ENCODE data around the gene IL31RA. TPM values are rescaled to one million over a fixed set of nuclear protein-coding genes. Genes with fewer than 3 reads are reported as not detected.

IL31RA gene
- total and polyA plus RNA-seq, 10 of the 15 experiments (the other 5 are each of a cell fraction or from before 2014, with no cell fraction given): 0.03 to 0.31 (median 0.11) TPM; not detected in 2

DNA sequence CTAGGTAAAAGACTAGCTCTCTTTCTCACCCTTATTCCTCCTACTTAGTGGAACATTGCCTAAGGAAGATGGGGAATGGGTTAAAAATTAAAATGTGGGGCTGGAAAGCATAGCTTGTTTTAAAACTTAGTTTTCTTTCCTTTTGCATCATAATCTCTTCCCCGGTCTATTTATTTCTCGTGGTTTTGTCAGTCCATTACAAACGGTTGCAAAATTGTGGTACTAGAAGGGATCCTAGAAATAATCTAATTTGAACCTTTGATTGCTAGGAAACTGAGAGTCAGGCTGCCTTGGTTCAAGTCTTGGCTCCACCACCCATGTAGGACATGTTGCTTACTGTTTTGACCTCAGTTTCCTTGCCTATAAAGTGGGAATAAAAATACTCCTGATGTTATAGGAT lies 1.3 kb downstream of the IL31RA start:
- H3K9me3 ChIP-seq (replicated peaks; ENCODE audit: control insufficient read depth, insufficient read depth, low read length): no peaks in the 10 kb centered on the region
- 43% methylated on average over 3 of the region's 3 CpGs for WGBS (ENCODE audit: insufficient coverage, insufficient replicate concordance, low lambda C conversion rate, missing lambda C conversion rate)
- H3K27me3 ChIP-seq (replicated peaks in 1 of 2; ENCODE audit: control insufficient read depth in 2 of 2, insufficient read depth in 2 of 2, low read length in 1 of 2): no peaks in the 10 kb centered on the region
- BruUV-seq (replicated peaks): no TSS peak
- no peak overlapping the region for H2AFZ ChIP-seq (ENCODE audit: control insufficient read depth, low read depth, low read length)
- H4K20me1 ChIP-seq (ENCODE audit: control insufficient read depth, insufficient read depth): no peaks in the 10 kb centered on the region
- no peak overlapping the region for H3K4me3 ChIP-seq
- H3K27ac ChIP-seq (ENCODE audit: control insufficient read depth, insufficient read depth): no peak overlapping the region
- no peak overlapping the region for H3K9ac ChIP-seq (ENCODE audit: control insufficient read depth, insufficient read depth, low read length)
- CTCF ChIA-PET: interaction anchor here (1.3 kb wide), 1 partner anchor 25 kb away, joined by 3 read pairs; no protein-coding TSS in a partner anchor
- no peak overlapping the region for H3K4me2 ChIP-seq (ENCODE audit: control insufficient read depth, insufficient read depth)
- SMC1A ChIA-PET (ENCODE audit: uncharacterized antibody, unreplicated experiment): interaction anchor here (0.7 to 2.0 kb wide), 9 partner anchors 9 to 364 kb away, joined by 3 to 7 read pairs (median 3); no protein-coding TSS in a partner anchor
- no peaks in the 10 kb centered on the region for H3K79me2 ChIP-seq (ENCODE audit: control insufficient read depth, insufficient read depth, low read length)
- in situ Hi-C loops (cut with MboI): no loop called here
- no peaks in the 10 kb centered on the region for H3K4me1 ChIP-seq (ENCODE audit: control insufficient read depth, insufficient read depth, low read length)
- DNase-seq (ENCODE audit: low read depth, low spot score): no peak
- intact Hi-C loops (cut with micrococcal nuclease; ENCODE audit: unreplicated experiment): no loop called here
- RAD21 ChIA-PET (ENCODE audit: unreplicated experiment): no interaction called here
- POLR2A ChIA-PET: interaction anchor here (0.9 to 1.0 kb wide), 2 partner anchors 14 to 28 kb away, joined by 3 to 5 read pairs; no protein-coding TSS in a partner anchor
- no peak for ATAC-seq
- FAIRE-seq: no peak
- H3K36me3 ChIP-seq (ENCODE audit: control insufficient read depth in 2 of 2, insufficient read depth in 2 of 2, low read length in 1 of 2): no peaks in the 10 kb centered on the region
- TF ChIP-seq, protein P1, sequence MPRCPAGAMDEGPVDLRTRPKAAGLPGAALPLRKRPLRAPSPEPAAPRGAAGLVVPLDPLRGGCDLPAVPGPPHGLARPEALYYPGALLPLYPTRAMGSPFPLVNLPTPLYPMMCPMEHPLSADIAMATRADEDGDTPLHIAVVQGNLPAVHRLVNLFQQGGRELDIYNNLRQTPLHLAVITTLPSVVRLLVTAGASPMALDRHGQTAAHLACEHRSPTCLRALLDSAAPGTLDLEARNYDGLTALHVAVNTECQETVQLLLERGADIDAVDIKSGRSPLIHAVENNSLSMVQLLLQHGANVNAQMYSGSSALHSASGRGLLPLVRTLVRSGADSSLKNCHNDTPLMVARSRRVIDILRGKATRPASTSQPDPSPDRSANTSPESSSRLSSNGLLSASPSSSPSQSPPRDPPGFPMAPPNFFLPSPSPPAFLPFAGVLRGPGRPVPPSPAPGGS (IDR thresholded peaks at IDR 0.05; ENCODE audit: borderline replicate concordance, insufficient read depth, low read depth, low read length, poor library complexity, severe bottlenecking): no peak
- TF ChIP-seq TCF7 (IDR thresholded peaks at IDR 0.05; ENCODE audit: borderline replicate concordance): no peak
- no peak for TF ChIP-seq POU2F2 (IDR thresholded peaks at IDR 0.05; ENCODE audit: borderline replicate concordance, low read depth, low read length)
- TF ChIP-seq, protein P2, sequence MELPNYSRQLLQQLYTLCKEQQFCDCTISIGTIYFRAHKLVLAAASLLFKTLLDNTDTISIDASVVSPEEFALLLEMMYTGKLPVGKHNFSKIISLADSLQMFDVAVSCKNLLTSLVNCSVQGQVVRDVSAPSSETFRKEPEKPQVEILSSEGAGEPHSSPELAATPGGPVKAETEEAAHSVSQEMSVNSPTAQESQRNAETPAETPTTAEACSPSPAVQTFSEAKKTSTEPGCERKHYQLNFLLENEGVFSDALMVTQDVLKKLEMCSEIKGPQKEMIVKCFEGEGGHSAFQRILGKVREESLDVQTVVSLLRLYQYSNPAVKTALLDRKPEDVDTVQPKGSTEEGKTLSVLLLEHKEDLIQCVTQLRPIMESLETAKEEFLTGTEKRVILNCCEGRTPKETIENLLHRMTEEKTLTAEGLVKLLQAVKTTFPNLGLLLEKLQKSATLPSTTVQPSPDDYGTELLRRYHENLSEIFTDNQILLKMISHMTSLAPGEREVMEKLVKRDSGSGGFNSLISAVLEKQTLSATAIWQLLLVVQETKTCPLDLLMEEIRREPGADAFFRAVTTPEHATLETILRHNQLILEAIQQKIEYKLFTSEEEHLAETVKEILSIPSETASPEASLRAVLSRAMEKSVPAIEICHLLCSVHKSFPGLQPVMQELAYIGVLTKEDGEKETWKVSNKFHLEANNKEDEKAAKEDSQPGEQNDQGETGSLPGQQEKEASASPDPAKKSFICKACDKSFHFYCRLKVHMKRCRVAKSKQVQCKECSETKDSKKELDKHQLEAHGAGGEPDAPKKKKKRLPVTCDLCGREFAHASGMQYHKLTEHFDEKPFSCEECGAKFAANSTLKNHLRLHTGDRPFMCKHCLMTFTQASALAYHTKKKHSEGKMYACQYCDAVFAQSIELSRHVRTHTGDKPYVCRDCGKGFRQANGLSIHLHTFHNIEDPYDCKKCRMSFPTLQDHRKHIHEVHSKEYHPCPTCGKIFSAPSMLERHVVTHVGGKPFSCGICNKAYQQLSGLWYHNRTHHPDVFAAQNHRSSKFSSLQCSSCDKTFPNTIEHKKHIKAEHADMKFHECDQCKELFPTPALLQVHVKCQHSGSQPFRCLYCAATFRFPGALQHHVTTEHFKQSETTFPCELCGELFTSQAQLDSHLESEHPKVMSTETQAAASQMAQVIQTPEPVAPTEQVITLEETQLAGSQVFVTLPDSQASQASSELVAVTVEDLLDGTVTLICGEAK (IDR thresholded peaks at IDR 0.05; ENCODE audit: borderline replicate concordance): no peak
- no peak for TF ChIP-seq HDAC2 (IDR thresholded peaks at IDR 0.05)
- TF ChIP-seq NFYA (IDR thresholded peaks at IDR 0.05; ENCODE audit: borderline replicate concordance, low read depth, low read length): no peak
- TF ChIP-seq, protein P3, sequence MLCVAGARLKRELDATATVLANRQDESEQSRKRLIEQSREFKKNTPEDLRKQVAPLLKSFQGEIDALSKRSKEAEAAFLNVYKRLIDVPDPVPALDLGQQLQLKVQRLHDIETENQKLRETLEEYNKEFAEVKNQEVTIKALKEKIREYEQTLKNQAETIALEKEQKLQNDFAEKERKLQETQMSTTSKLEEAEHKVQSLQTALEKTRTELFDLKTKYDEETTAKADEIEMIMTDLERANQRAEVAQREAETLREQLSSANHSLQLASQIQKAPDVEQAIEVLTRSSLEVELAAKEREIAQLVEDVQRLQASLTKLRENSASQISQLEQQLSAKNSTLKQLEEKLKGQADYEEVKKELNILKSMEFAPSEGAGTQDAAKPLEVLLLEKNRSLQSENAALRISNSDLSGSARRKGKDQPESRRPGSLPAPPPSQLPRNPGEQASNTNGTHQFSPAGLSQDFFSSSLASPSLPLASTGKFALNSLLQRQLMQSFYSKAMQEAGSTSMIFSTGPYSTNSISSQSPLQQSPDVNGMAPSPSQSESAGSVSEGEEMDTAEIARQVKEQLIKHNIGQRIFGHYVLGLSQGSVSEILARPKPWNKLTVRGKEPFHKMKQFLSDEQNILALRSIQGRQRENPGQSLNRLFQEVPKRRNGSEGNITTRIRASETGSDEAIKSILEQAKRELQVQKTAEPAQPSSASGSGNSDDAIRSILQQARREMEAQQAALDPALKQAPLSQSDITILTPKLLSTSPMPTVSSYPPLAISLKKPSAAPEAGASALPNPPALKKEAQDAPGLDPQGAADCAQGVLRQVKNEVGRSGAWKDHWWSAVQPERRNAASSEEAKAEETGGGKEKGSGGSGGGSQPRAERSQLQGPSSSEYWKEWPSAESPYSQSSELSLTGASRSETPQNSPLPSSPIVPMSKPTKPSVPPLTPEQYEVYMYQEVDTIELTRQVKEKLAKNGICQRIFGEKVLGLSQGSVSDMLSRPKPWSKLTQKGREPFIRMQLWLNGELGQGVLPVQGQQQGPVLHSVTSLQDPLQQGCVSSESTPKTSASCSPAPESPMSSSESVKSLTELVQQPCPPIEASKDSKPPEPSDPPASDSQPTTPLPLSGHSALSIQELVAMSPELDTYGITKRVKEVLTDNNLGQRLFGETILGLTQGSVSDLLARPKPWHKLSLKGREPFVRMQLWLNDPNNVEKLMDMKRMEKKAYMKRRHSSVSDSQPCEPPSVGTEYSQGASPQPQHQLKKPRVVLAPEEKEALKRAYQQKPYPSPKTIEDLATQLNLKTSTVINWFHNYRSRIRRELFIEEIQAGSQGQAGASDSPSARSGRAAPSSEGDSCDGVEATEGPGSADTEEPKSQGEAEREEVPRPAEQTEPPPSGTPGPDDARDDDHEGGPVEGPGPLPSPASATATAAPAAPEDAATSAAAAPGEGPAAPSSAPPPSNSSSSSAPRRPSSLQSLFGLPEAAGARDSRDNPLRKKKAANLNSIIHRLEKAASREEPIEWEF (IDR thresholded peaks at IDR 0.05; ENCODE audit: insufficient replicate concordance, low read depth, low read length): no peak
- no peak for TF ChIP-seq ZNF622 (IDR thresholded peaks at IDR 0.05)
- TF ChIP-seq SREBF2 (IDR thresholded peaks at IDR 0.05; ENCODE audit: low read length): no peak
- TF ChIP-seq, protein P4, sequence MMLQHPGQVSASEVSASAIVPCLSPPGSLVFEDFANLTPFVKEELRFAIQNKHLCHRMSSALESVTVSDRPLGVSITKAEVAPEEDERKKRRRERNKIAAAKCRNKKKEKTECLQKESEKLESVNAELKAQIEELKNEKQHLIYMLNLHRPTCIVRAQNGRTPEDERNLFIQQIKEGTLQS (IDR thresholded peaks at IDR 0.05; ENCODE audit: borderline replicate concordance, extremely low read depth, low read depth, low read length): no peak
- TF ChIP-seq RCOR1 (conservative IDR thresholded peaks at IDR 0.05; ENCODE audit: low read depth, low read length): no peak
- no peak for TF ChIP-seq POLR2AphosphoS5 (IDR thresholded peaks at IDR 0.05; ENCODE audit: low read length)
- TF ChIP-seq ZNF24 (IDR thresholded peaks at IDR 0.05): no peak
- no peak for TF ChIP-seq SMAD5 (IDR thresholded peaks at IDR 0.05; ENCODE audit: low read depth)

All from GM12878 (cell line).